Adrenal gland (tissue), 12 donors: Measurements from ENCODE around the gene PDCD4. TPM values are rescaled to one million over a fixed set of nuclear protein-coding genes. Genes with fewer than 3 reads are reported as not detected.

Source experiments
- DNase-seq, 7 donors: peaks; one replicate each; pipeline ENCODE4 v3.0.0-alpha.2; 2019 to 2020
- H3K27ac ChIP-seq, 5 donors: fragments of 200-600 bp; sonication (generic) in 4 of 5; 1 replicate in 3 of 5; 2 replicates in 2 of 5; pipeline versions ENCODE4 v1.5.1 to v1.8.0; 2016 to 2020; ENCODE audit warnings: mild to moderate bottlenecking in 1 of 5
- H3K27me3 ChIP-seq: fragments of 200-600 bp; 2 replicates; pipeline ENCODE4 v1.8.0; 2021
- H3K36me3 ChIP-seq, 2 donors: fragments of 200-600 bp; replicated peaks in 1 of 2; 1 replicate in 1 of 2; 2 replicates in 1 of 2; pipeline versions ENCODE4 v1.5.1 to v1.8.0; 2018 to 2022
- H3K4me1 ChIP-seq, 2 donors: fragments of 200-600 bp; replicated peaks in 1 of 2; 1 replicate in 1 of 2; 2 replicates in 1 of 2; pipeline versions ENCODE4 v1.5.1 to v1.8.0; 2018 to 2021
- H3K4me3 ChIP-seq, 4 donors: fragments of 200-600 bp; sonication (generic) in 3 of 4; one replicate each; pipeline ENCODE4 v1.5.1; 2016 to 2018
- H3K9me3 ChIP-seq, 3 donors: fragments of 200-600 bp; sonication (generic) in 1 of 3; replicated peaks in 1 of 3; 1 replicate in 2 of 3; 2 replicates in 1 of 3; pipeline versions ENCODE4 v1.5.1 to v1.8.0; 2016 to 2021
- POLR2A ChIP-seq, 2 donors: fragments of 450-650 bp; IDR thresholded peaks; one replicate each; pipeline ENCODE4 v1.6.1; 2017; ENCODE audit warnings: antibody characterized with exemption in 2 of 2, mild to moderate bottlenecking in 2 of 2, moderate library complexity in 1 of 2
- WGBS, 4 donors: extraction: QIAGEN DNeasy Blood & Tissue Kit in 2 of 4; methylation state at CpG; one replicate each; pipeline versions ENCODE4 v1.1.5 to v1.1.7; 2013 to 2017; 5-methylcytosine and 5-hydroxymethylcytosine counted together
- intact Hi-C, 2 donors: fragments of 100-400 bp; cut with DNase I; formaldehyde crosslinking; loops; one replicate each; pipeline versions ENCODE4 v1.14.1 to v1.15.0; 2022 to 2023
- polyA plus RNA-seq, 3 donors: library from polyadenylated mRNA; stranded (reverse); fragments of 200-250 nt in 2 of 3; fragments of 350-450 nt in 1 of 3; fragmentation: Illumina TruSeq in 1 of 3; extraction: RNeasy Lipid Tissue Mini Kit (QIAGEN cat#74804) in 1 of 3; gene quantifications; one replicate each; pipeline ENCODE4 v1.2.3, GENCODE V29; 2013 to 2014
- total RNA-seq, 9 donors: library from RNA; depleted of rRNA in 4 of 9; stranded (reverse); fragments of >200 nt in 4 of 9; fragments of 120-200 nt in 1 of 9; fragmentation: NEBNext Ultra II Directional in 1 of 9; extraction: Animal tissue kit (Norgen Biotek cat#: 25700) in 1 of 9; gene quantifications; one replicate each; pipeline versions ENCODE4 v1.1.0 to v1.2.4, GENCODE V29; 2013 to 2023
- TF ChIP-seq, protein P1 (sequence below), 6 experiments: fragments of 450-650 bp in 4 of 6; fragments of 200-600 bp in 2 of 6; sonication (generic) in 1 of 6; IDR thresholded peaks; 1 replicate in 5 of 6; 2 replicates in 1 of 6; pipeline versions ENCODE4 v1.5.1 to v1.8.0; 2016 to 2021; ENCODE audit warnings: antibody characterized with exemption in 6 of 6, mild to moderate bottlenecking in 2 of 6, moderate library complexity in 1 of 6
- donor health status: healthy with polysubstance abuse.
- donor health status: Bipolar disorder and iron deficiency.
- donor health status: DM: yes; HTN: yes; CAD: no.
- donor health status: DM: no; HTN: no; CAD: no.
- donor health status: DM: no; HTN: no; CAD: no.
- donor health status: DM: yes; HTN: yes; CAD: no.

The PDCD4 gene
- total and polyA plus RNA-seq, 12 donors = 16.8 to 150 (median 44.8) TPM

DNA sequence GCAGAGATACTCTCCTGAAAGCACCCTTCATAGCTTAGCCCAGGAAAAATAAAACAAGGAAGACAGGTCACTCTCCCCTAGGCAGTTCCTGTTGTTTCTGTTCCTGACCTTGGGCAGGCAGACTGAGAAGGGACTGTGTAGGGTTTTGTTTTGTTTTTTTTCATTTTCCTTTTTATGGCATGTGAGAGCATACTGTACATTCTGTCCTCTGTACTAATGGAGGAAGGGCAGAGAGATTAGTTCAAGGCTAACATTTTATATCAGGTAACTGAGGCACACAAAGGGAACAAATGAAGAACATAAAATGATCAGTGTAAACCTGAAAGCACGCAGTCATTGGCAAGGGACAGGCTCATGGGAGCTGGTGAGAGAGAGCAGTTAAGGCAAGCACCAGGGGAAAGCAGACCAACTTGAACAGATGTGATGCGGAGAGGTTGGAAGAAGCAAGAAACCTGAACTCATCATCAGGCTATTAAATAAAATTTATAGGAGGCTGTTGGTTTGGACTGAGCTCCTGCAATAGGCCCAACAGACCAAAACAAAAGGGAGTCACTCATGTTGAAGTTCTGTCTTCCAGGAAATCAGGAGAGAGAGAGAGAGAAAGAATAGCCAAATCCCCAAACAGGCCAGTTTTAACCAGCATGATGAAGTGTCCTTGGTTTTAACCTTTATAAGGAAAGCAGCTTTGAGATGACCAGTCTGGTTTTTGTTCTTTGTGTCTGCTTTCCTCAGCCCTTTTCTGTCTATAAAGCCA is 34.1 kb upstream of the PDCD4 start:
- Histone ChIP-seq H3K4me1 (peaks cover 12 to 18% of the 10 kb centered on the region in 2 donors), H3K27ac (peak overlapping the region in 2 of 5 donors; percentile 44 to 52), H3K36me3 (no peaks in the 10 kb centered on the region), H3K4me3 (no peak overlapping the region), H3K9me3 (no peaks in the 10 kb centered on the region), H3K27me3 (no peaks in the 10 kb centered on the region)
- DNase-seq = no peak
- TF ChIP-seq POLR2A (IDR thresholded peaks at IDR 0.05) = no peak
- TF ChIP-seq, protein P1, sequence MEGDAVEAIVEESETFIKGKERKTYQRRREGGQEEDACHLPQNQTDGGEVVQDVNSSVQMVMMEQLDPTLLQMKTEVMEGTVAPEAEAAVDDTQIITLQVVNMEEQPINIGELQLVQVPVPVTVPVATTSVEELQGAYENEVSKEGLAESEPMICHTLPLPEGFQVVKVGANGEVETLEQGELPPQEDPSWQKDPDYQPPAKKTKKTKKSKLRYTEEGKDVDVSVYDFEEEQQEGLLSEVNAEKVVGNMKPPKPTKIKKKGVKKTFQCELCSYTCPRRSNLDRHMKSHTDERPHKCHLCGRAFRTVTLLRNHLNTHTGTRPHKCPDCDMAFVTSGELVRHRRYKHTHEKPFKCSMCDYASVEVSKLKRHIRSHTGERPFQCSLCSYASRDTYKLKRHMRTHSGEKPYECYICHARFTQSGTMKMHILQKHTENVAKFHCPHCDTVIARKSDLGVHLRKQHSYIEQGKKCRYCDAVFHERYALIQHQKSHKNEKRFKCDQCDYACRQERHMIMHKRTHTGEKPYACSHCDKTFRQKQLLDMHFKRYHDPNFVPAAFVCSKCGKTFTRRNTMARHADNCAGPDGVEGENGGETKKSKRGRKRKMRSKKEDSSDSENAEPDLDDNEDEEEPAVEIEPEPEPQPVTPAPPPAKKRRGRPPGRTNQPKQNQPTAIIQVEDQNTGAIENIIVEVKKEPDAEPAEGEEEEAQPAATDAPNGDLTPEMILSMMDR (IDR thresholded peaks at IDR 0.05) = no peak
- intact Hi-C loops = no loop called here
- WGBS, 4 donors = 73 to 85% (median 80%) methylated on average over 2 of the region's 2 CpGs

DNA sequence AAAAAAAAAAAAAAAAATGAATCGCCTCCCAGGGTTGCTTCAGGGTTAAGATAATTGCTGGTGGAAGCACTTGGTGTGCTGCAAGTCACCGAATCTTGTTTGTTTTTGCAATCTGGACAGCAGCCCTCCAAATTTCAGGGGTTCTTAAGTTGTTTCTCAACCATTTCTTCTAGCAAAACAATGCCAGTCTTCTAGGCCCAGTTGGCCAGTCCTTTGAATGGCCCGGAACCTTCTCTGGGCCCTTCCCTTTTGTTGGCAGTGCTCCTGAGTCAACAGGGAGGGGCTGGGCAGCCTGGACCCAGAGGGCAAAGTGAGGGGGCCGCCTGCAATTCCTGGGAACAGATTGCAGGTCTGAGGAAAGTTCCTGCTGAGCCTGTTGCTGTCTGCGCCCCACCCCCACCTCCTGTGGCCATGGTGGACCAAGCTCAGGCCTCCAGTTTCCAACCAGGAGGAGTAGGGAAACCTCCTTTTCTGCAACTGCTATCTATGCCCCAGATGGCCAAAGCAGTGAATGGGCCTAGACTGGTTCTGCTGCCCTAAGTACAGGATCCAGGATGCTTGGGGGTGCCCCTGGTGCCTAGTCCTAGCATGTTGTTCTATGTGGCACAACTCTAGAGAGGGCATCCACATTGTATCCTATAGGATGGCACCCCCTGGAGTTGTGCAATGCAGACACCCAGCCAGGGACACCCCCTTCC is 31.4 kb upstream of the PDCD4 start:
- Histone ChIP-seq H3K4me1 (peaks cover 12 to 19% of the 10 kb centered on the region in 2 donors), H3K27me3 (no peaks in the 10 kb centered on the region), H3K9me3 (no peaks in the 10 kb centered on the region), H3K36me3 (no peaks in the 10 kb centered on the region), H3K4me3 (no peak overlapping the region), H3K27ac (no peak overlapping the region)
- WGBS, 4 donors = 81 to 88% (median 84%) methylated on average over 3 to 5 of the region's 5 CpGs
- intact Hi-C loops = no loop called here
- DNase-seq = no peak
- no peak for TF ChIP-seq POLR2A (IDR thresholded peaks at IDR 0.05)
- TF ChIP-seq, protein P1 (IDR thresholded peaks at IDR 0.05) = no peak

DNA sequence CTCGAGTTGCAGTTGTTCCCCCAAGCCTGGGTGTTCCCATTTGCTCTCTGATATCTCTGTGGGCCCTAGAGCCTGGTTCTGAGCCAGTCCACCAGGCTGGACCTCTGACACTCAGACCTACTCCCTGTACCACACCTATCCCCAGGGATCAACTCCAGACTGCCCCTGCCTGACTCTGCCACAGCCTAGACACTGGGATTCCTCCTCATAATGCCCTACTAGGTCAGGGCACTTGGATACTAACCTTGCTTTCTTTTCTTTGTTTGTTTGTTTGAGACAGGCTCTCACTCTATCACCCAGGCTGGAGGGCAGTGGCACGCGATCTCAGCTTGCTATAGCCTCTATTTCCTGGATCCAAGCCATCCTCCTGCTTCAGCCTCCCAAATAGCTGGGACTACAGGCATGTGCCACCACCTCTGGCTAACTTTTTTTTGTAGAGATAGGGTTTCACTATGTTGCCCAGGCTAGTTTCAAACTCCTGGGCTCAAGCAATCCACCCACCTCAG is 30.8 kb upstream of the PDCD4 start:
- TF ChIP-seq, protein P1 (IDR thresholded peaks at IDR 0.05) = no peak
- TF ChIP-seq POLR2A (IDR thresholded peaks at IDR 0.05) = no peak
- intact Hi-C loops = no loop called here
- Histone ChIP-seq H3K27me3 (no peaks in the 10 kb centered on the region), H3K4me3 (no peak overlapping the region), H3K4me1 (peaks cover 12 to 25% of the 10 kb centered on the region in 2 donors), H3K27ac (no peak overlapping the region), H3K36me3 (no peaks in the 10 kb centered on the region), H3K9me3 (no peaks in the 10 kb centered on the region)
- no peak for DNase-seq
- WGBS, 4 donors = 86 to 93% (median 91%) methylated on average over 3 of the region's 3 CpGs

DNA sequence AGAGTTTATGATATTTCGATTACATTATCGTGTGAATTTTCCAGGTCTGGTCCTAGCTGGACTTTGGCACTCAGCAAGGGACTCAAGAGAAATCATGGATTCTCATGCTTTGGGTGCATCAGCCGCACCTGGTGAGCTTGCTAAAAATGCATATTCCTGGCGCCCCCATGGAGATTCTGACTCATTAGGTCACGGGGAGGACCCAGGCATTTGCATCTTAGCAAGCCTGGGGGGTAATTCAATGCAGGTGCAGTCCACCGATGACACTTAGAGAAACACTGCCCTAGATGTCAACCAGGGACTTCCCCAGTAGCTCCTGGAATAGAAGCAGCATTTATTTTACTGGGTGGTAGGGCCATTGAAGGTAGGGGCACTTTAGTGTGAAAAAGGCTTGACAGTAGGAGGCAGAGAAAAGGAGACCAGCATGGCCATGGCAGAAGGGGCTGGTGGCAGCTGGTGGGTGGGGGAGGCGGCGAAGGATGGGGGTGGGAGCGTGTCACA is 29.9 kb upstream of the PDCD4 start:
- Histone ChIP-seq H3K4me1 (peaks cover 11 to 26% of the 10 kb centered on the region in 2 donors), H3K27ac (no peak overlapping the region), H3K9me3 (no peaks in the 10 kb centered on the region), H3K4me3 (no peak overlapping the region), H3K27me3 (no peaks in the 10 kb centered on the region), H3K36me3 (no peaks in the 10 kb centered on the region)
- intact Hi-C loops = no loop called here
- no peak for DNase-seq
- TF ChIP-seq, protein P1 (IDR thresholded peaks at IDR 0.05) = no peak
- TF ChIP-seq POLR2A (IDR thresholded peaks at IDR 0.05) = no peak
- WGBS, 4 donors = 80 to 96% (median 88%) methylated on average over 6 to 9 of the region's 9 CpGs
